ENCODE results near the gene PRM1.
A peak's percentile ranks its signal among the peaks of the same experiment; 100 is the strongest.

PRM1 gene

GRCh38 chr16:11280616-11281522, at the start of gene PRM1:
Gene PRM1, minus strand, starts transcription at chr16:11281330. Its CDS starts 92 bp downstream, at chr16:11281238.
- DNase-seq (ENCODE audit: low read depth in 3 of 3) = no peak

GRCh38 chr16:11330526-11331237, 49.6 kb upstream of the PRM1 start:
- no peak for DNase-seq (ENCODE audit: low read depth in 3 of 3)

GRCh38 chr16:11329891-11330290, 48.8 kb upstream of the PRM1 start:
- no peak for DNase-seq (ENCODE audit: low read depth in 3 of 3)

GRCh38 chr16:11329071-11329491, 48.0 kb upstream of the PRM1 start:
- no peak for DNase-seq (ENCODE audit: low read depth in 3 of 3)

- DNase-seq (ENCODE audit: low read depth in 3 of 3) = peak; percentile 22 to 36 (median 31)
Measured at GRCh38 chr16:11328172-11329070, 47.3 kb upstream of the PRM1 start.

GRCh38 chr16:11327277-11328171, 46.4 kb upstream of the PRM1 start:
- DNase-seq (ENCODE audit: low read depth in 3 of 3) = no peak

GRCh38 chr16:11326737-11327276, 45.7 kb upstream of the PRM1 start:
- DNase-seq (ENCODE audit: low read depth in 3 of 3) = no peak

GRCh38 chr16:11326084-11326736, 45.1 kb upstream of the PRM1 start:
- no peak for DNase-seq (ENCODE audit: low read depth in 3 of 3)

GRCh38 chr16:11325404-11326083, 44.4 kb upstream of the PRM1 start:
- peak in 1 of 3 experiments; percentile 30 for DNase-seq (ENCODE audit: low read depth in 3 of 3)

GRCh38 chr16:11323551-11324336, 42.6 kb upstream of the PRM1 start:
- no peak for DNase-seq (ENCODE audit: low read depth in 3 of 3)

GRCh38 chr16:11322823-11323222, 41.7 kb upstream of the PRM1 start:
- DNase-seq (ENCODE audit: low read depth in 3 of 3) = no peak

GRCh38 chr16:11321662-11322061, 40.5 kb upstream of the PRM1 start:
- no peak for DNase-seq (ENCODE audit: low read depth in 3 of 3)

GRCh38 chr16:11320170-11320569, 39.0 kb upstream of the PRM1 start:
- DNase-seq (ENCODE audit: low read depth in 3 of 3) = no peak

- no peak for DNase-seq (ENCODE audit: low read depth in 3 of 3)
Measured at GRCh38 chr16:11319529-11320146, 38.5 kb upstream of the PRM1 start.

- DNase-seq (ENCODE audit: low read depth in 3 of 3) = no peak
Measured at GRCh38 chr16:11318817-11319216, 37.7 kb upstream of the PRM1 start.

- no peak for DNase-seq (ENCODE audit: low read depth in 3 of 3)
Measured at GRCh38 chr16:11316331-11317015, 35.3 kb upstream of the PRM1 start.

GRCh38 chr16:11315510-11315909, 34.4 kb upstream of the PRM1 start:
- DNase-seq (ENCODE audit: low read depth in 3 of 3) = no peak
